Stimulated activated CD8-positive, alpha-beta memory T cell treated with anti-CD3 and anti-CD28 coated beads, Interleukin-7, amount 100 ng/mL, for 48 hours (primary cell): ENCODE data around the gene INSYN2B.
"Not testable (repeated sequence)": the region's sequence is repeated elsewhere in the genome, so short reads cannot be mapped to it uniquely, and the experiment has no call there.

Source experiments
- DNase-seq, 2 donors: peaks; one replicate each; pipeline ENCODE4 v3.0.0-alpha.2; 2020; ENCODE audit warnings: low read depth in 1 of 2; ENCODE audit errors: extremely low read depth in 1 of 2

INSYN2B gene

DNA sequence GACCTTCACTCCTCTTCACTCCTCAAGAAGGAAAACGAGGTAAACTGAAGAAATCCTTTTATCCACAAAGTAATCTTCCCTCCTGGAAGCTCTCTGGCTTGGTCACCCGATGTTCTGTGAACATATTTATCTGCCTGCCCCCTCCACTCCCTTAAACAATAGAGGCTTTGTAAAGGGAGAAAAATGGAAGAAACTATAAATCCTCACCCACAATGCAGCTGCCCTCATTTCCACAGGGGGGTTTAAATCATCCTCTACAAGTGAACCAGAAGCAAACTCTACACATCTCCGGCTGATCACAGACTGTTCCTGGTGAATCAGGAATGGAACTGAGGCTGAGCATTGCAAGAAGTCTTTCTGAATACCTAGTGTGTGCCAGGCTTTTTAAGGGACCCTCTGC, 7.2 kb downstream of the INSYN2B start:
- DNase-seq, result no peak

DNA sequence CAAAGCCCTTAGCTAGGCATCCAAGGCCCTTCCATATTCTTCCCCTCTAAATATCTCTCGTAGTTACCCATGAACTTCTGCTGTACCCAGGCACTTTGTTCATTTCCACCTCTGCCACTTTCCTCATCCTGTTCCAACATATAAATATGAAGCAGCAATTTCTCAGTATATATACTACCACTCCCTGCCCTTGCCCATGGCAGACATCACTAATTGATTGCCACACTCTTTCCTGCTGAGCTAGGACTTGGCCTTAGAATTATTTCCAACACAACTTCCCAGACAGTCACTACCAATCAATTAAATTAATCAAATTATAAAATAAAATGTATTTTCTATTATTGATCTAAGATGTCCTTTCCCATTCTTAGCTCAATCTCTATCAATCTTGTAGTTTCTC, 8.5 kb downstream of the INSYN2B start:
- no peak for DNase-seq

DNA sequence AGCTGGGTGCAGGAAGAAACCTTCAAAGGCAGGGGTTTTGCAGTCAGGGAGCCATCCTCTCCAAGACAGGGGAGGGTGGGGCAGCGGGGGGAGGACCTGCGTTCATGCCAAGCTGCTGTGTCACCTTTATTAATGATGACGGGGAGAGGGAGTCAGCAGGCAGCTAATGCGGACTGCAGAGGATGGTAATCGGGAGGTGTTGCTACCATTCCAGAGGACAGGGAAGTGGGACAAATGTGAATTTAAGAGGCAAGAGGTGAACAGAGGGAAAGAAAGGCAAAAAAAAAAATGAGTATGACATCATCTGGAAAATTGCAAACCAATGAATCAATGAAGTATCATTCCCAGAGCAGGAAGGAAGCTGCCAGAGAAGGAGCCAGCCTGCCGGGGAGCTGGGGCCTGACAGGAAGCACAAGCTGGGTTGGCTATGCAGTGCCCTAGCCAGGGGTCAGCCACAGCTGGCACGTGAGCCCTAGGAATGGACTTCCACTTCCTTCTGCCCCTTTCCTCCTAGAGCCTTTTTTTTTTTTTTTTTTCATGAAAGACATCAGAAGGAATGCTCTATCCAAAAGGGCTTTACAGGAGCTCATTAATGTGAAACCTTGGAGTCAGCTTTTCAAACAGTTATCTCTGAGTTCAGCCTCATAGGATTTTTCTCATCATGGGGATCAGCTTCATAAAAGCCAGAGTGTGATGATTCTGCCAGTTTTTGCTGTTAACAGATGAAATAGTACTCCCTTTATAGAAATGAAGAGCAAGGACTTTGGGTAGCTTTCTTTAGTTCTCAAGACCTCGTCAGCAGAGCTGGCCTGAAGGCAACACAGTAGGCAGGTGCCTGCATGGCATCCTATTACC, 9.2 kb downstream of the INSYN2B start:
- no peak for DNase-seq

DNA sequence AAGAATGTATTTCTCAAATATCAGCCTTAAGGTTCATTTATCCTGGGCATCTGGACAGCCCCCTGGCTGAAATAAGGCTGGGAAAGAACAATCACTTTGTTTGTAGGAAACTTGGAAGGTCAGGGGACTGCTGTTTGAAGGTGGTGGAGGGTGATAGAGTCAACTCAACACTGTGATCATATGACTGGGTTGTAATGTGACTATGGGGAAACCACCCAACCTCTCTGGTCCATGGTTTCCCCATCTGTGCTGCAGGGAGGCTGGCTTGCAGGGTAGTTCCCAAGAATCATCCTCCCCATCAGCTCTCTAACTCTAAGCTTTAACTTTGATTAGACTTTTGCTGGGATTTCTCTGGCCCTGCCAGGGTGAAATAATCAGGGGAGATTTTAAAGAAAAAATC, 10.0 kb downstream of the INSYN2B start:
- no peak for DNase-seq

DNA sequence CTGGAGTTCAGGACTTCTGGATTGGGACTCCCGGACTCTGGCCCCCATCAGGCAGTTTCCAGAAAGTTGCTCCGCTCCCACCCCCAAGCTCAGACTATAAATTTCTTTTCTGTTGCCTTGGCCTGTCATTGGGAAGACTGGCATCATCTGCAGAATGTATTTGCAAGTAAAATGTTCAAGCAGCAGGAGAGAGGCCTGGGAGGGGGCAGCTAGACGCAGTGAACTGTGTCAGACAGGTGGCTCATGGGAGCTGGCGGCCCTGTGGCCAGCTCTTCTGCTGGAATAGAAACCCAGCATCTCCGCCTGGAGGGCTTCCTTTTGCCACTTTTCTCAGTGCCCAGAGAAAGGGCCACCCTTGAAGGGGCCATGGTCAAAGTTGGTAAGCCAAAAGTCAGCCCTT, 16.0 kb downstream of the INSYN2B start:
- DNase-seq, result no peak

DNA sequence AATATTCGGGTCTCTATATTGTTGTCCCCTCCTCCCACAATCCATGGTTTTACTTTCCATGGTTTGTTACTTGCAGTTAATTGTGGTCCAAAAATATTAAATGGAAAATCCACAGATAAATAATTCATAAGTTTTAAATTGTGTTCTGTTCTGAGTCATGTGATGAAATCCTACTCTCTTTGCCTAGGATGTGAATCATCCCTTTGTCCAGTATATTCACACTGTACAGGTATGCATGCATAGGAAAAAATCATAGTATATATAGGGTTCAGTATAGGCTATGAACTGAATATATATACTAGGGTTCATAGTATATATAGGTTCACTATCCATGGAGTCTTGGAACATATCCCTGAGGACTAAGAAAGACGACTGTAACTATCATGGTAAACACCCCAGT, 19.6 kb downstream of the INSYN2B start:
- no peak for DNase-seq

DNA sequence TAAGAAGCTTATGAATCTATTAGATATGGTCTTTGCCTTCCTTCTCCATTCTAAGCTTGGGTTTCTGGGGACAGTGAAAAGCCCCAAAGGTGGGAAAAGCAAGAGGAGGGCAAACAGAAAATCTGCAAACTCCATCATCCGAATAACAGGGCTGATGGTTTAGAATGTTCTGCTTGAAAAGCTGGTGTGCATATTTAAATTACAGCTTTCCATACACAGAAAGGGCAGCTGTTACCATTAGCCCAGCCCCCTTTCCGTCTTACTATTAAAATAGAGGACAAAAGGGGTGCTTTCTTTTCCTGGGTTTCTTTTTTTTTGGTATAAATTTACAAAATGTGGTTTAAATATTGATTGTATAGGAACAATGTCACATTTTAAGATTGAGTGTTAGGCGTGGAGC, 22.0 kb downstream of the INSYN2B start:
- DNase-seq, result no peak

DNA sequence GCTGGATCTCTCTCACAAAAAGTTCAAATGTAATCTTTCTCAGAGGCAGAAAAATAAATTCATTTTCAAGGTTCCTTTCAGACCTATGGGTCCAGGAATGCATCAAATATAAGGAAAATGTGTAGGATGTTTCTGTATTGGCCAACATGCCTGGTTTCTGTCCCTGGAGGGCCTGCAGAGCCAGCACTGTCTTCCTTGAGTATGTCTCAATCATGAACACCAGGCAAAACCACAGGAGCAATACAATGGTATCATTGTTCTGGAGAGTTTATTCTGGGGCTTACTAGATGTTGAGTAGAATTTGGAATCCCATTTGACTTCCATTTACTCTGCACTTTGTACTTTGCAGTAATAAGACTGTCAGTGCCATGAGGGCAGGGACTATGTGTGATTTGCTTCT, 23.5 kb downstream of the INSYN2B start:
- no peak for DNase-seq

DNA sequence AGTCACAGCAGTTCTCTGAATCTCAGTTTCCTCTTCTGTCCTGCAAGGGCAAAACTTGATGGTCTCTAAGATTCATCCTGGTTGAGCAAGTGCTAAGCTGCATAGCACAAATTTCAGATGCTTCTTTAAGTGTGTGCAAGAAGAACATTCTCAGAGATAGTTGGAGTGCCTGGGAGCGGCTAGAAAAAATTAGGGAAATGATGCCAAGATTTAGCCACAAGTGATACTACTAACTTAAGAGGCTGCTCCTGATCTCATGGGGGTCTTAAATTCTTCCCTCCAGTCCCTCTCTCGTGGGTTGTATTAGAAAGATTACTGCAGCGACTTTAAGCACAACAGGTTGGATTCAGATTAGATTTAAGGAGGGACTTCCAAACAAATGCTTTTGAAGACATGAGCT, 24.2 kb downstream of the INSYN2B start:
- no peak for DNase-seq

DNA sequence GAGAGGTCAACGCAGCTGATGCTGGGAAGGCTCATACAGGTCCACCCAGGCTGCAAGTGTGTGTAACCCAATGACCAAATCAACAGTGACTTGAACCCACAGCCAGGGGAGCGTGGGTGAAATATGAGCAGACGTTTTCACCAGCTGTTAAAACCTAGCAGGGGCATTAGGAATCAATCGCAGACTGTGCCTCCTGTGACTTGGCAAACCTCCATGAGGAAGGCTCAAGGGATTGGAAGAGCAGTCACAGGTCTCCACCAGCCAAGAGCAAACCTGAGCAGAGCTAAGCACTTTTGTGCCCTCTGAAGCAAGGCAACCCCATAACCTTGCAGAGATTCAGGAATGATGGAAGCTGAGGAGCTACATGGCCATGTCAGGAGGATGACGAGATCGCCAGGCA, 25.5 kb downstream of the INSYN2B start:
- no peak for DNase-seq

DNA sequence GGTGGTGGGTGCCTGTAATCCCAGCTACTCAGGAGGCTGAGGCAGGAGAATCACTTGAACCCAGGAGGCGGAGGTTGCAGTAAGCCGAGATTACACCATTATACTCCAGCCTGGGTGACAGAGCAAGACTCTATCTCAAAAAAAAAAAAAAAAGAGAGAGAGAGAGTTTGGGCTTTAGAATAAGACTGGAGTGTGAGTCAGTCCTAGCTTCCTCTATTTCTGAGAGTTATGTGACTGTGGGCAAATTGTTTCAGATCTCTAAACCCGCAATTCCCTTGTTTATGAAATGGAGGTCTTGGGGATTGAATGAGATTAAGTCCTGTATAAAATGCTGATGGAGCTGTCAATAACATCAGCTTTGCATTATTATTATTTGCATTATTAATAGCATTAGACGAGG, 27.1 kb downstream of the INSYN2B start:
- not testable (repeated sequence) for DNase-seq

DNA sequence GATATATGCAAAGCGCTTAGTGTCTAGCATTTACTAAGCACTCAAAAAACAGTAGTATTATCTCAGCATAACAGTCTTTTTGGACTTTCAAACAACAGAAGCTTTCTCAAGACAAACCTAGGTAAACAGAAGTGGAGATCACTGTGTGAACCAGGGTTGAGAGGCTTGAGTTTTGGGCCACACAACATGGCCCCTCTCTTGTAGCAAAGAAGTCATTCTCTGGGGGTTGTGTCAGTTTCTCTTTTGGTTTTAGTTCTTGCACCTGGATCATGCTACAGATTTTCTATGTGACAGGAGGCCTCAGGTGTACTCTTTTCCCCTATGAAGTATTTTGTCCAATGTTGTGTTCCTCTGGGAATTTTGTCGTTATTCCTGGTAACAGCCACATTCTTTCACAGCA, 30.0 kb downstream of the INSYN2B start:
- DNase-seq, result no peak

DNA sequence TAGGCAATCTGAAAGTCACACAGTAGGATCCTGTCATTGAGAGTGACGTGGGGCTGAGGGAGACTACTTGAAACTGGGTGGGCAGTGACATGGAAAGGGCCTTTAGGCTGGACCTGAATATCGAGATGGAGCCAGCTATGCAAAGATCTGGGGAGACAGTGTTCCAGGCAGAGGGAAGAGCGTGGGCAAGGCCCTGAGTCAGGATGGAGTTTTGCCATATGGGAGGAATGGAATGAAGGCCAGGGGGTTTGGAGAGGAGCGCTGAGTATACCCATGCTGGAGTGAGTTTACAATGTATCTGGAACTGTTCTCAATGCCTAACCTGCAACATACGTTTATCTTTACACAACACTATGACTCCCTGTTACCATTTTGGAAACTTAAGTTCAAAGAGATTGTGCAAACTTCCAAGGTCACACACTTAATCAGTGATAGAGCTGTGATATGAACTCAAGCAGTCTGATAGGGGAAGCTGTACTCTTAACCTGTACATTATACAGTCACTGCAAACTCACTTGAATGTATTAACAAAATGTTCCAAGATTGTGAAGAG, 33.5 kb downstream of the INSYN2B start:
- no peak for DNase-seq

DNA sequence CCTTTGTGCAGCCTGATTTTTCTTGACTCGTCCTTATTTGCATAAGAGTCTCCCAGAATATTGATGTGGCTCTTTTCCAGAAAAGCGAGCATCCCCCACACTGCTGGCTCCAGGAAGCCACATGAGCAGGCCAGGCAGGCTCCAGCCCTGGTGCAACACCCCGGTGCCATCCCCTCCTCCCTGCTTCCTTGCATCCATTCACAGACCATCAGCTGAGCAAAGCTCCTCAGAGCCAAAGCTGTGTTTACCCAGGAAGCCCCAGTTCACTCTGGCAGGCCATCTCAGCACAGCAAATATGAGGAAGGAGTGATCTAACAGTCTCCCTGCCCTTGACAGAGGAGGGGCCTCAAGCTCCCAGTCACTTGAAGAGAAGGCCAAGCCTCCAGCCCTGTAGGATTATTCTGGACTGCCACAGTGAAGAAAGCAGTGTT, 34.4 kb downstream of the INSYN2B start:
- no peak for DNase-seq

DNA sequence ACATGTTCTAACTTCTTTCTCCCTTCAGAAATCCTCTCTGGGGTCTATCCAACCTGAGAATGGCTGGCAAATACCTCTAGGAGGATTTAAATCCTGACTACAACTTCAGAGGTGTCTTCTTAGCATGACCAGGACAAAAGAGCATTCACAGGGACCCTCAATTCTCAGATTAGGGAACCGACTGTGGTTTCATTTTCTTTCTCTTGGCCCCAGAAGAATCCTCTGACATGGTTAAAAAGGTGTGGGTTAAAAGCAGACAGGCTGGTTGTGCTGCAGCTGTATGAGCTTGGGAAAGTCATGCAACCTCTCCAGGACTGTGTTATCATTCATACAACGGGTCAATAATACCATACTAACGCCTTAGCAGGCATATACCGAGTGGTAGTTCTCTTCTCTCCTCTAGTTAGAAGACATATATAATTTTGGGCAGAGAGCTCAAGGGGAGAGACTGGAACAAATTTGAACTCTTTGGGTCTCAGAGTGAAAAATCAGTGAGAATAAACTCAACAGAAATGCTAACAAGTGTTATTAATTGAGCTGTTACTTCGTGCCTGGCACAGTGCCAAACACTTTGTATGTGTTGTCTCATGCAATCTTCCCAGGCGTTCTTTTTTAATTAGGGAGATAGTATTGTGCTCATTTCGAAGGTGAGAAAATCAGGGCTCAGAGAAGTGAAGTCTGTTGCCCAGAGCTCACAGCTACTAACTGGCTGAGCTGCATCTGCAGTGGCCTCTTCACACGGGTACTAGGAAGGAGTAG, 35.2 kb downstream of the INSYN2B start:
- no peak for DNase-seq

DNA sequence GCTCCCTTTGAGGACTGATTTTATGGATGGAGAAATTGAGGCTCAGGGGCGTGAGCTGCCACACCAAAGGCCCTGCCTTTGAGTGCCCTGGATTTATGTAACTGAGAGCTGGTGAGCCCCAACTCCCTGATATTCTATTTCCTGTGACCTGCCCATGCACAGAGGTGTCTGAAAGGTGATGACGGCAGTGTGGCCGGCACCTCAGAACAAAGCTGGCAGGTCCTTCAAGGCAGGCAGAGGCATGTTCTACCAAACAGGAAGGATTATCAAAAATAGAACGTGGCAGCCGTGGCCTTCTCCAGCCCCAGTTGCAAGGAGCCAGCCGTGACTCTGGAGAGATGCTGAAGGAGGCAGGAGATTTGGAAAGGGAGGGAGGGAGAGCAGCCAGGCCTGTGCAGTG, 36.2 kb downstream of the INSYN2B start:
- no peak for DNase-seq

DNA sequence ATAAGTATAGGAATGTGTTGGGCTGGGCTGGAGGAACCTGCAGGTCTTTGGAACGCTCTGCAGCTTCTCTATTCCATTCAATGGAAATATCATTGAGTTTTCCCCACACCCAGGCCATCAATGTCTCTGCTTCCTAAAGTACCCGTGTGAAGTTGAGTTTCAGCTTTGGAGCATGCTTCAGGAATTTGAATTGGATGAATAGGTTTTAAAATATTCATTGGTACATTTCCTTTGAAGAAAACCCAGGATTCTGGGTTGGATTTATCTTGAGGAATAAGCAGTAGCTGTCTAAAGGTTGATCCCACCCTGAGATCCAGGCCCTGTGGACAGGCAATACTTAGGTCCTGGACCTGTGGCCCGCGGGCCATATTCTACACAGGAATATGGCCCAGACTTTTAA, 37.3 kb downstream of the INSYN2B start:
- DNase-seq, result no peak

DNA sequence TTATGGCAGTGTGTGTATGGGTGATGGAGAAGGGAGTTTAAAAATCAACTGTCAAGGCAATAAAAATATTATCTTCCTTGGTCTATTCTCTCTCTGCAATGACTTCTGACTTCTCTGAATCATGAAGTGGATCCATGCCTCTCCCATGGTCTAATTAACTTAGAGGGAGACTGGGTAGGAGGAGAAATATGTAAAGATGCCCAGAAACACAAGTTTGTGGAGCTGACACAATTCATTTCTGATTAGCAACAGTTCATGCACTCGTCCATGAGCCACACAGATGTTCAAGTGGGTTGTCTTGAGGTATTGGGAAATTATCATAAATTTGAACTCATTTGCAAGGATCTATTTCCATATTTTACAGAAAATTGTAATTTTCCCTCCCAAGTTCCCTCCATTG, 38.1 kb downstream of the INSYN2B start:
- DNase-seq, result no peak

DNA sequence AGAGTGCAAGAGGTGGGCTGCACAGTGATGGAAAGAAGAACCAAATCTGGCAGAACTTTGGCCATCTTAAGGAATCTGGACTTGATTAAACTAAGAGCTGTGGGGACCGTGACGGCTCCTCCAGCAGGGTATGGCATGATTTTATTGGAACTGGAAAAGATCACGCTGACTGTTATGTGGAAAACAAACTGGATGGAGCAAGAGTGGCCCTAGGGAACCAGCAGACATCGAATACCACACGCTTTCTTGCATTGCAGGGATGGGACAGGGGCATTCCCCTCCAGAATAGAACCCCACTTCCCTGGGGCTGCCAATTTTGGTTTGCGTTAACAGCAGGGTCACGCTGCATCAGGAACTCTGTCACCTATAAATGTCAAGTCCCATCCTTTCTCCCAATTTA, 38.8 kb downstream of the INSYN2B start:
- no peak for DNase-seq

DNA sequence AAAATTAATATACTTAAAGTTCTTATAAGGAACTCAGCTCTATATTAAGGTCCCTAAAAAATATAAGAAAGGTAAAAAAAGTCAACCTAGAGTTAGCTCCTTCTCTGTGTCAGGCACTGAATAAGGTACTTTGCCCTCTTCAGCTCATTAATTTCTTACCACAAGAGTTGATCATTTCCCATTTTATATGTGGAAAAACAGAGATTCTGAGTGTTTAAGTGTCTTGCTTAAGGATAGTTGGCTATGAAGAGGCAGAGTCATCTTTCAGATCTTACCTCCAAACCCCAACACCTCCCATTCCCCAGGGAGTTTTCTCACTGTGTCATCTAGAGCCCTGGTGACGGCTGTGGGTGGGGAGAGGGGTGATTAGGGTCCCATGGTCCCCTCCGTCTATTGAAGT, 40.6 kb downstream of the INSYN2B start:
- DNase-seq, result no peak

DNA sequence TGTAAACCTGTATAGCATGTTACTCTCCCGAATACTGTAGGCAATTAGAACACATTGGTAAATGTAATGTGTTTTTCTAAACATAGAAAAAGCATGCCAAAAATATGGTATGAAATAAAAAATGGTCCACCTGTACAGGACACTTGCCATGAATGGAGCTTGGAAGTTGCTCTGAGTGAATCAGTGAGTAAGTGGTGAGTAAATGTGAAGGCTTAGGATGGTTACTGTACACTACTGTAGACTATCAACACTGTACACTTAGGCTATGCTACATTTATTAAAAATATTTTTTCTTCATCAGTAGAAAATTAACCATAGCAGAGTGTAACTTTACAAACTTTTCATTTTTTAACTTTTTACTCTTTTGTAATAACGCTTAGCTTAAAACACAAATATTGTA, 41.9 kb downstream of the INSYN2B start:
- no peak for DNase-seq

DNA sequence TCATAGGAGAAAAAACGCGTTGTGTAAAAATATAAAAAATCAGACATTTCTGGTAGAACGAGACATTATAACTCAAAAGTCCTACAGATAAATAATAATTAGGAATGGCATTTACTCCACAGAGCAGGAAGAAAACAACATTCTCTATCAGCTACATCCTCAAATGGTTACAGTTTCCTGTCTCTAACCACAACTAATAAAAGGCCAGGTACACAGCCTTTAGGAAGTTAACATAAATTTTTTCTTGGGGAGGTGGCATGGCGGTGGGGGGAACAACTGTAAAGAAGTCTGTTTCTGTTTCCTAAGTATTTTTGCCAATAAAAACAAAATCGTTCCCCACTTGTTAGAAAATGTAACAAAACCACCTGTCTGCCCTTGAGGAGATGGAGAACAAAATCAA, 44.5 kb downstream of the INSYN2B start:
- DNase-seq, result no peak
